GM12864 (cell line): ENCODE results near the gene SS18L1.

Source experiments
- DNase-seq: peaks from one replicate; pipeline ENCODE4 v3.0.0-alpha.2; 2011; ENCODE audit warnings: low read depth
- H3K4me3 ChIP-seq: 2 replicates; pipeline ENCODE4 v1.5.1; 2011; ENCODE audit warnings: mild to moderate bottlenecking, low read depth, low read length, control low read depth
- TF ChIP-seq, protein P1 (sequence below): IDR thresholded peaks from 2 replicates; pipeline ENCODE4 v1.5.1; 2011; ENCODE audit warnings: low read depth, mild to moderate bottlenecking, moderate library complexity, low read length, control low read depth, inconsistent platforms; ENCODE audit errors: missing control alignments

The SS18L1 gene

DNA sequence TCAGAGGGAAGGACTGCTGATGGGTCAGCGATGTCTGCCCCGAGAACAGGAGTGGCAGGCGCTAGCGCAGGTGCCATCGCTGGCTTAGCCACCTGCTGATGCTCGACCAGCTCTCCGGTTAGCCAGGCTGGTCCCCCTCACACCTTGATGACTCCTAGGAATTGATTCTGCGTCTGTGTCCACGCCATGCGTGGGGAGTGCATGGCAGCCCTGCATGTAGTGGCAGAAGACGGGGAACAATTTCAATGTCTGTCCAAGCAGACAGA lies 6.7 kb downstream of the SS18L1 start:
- DNase-seq: no peak
- no peak overlapping the region for H3K4me3 ChIP-seq
- TF ChIP-seq, protein P1, sequence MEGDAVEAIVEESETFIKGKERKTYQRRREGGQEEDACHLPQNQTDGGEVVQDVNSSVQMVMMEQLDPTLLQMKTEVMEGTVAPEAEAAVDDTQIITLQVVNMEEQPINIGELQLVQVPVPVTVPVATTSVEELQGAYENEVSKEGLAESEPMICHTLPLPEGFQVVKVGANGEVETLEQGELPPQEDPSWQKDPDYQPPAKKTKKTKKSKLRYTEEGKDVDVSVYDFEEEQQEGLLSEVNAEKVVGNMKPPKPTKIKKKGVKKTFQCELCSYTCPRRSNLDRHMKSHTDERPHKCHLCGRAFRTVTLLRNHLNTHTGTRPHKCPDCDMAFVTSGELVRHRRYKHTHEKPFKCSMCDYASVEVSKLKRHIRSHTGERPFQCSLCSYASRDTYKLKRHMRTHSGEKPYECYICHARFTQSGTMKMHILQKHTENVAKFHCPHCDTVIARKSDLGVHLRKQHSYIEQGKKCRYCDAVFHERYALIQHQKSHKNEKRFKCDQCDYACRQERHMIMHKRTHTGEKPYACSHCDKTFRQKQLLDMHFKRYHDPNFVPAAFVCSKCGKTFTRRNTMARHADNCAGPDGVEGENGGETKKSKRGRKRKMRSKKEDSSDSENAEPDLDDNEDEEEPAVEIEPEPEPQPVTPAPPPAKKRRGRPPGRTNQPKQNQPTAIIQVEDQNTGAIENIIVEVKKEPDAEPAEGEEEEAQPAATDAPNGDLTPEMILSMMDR: no peak

DNA sequence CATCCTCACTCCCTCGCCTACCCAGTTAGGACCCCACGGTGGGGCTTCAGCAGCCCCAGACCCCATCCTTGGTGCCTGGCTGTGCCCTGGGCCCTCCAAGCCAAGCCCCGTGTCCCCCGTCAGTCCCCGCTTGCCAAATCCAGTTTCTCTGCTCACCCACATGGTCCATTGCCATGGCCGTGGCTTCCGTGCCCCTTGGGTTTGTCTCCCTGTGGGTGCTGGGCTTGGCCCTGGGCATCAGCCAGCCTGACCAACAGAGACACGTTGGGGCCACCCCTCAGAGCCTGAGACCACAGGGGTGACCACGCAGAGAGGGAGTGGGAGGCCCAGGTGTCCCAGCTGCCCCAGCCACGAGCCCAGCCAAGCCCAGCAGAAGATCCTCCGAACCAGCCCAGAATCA lies 7.7 kb downstream of the SS18L1 start:
- TF ChIP-seq, protein P1: no peak
- no peak overlapping the region for H3K4me3 ChIP-seq
- no peak for DNase-seq

DNA sequence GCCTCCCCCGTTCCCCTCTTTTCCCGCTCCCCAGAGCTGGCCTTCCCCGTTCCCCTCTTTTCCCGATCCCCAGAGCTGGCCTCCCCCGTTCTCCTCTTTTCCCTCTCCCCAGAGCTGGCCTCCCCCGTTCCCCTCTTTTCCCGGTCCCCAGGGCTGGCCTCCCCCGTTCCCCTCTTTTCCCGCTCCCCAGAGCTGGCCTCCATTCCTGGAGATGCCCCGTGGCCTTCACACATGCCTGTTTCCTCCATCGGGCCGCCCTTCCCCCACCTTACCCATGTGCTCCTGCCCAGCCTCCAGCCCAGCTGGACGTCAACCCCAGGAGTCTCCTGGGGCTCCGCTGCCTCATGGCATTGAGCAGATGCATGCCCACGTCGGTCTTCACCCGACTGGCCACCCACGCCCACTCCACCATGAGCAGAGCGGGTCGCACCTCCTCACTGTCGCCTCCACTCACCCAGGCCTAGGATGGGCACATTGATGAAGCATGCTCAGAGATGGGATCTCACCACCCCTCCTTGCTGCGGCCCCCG lies 8.3 kb downstream of the SS18L1 start:
- H3K4me3 ChIP-seq: no peak overlapping the region
- DNase-seq: no peak
- TF ChIP-seq, protein P1: no peak

DNA sequence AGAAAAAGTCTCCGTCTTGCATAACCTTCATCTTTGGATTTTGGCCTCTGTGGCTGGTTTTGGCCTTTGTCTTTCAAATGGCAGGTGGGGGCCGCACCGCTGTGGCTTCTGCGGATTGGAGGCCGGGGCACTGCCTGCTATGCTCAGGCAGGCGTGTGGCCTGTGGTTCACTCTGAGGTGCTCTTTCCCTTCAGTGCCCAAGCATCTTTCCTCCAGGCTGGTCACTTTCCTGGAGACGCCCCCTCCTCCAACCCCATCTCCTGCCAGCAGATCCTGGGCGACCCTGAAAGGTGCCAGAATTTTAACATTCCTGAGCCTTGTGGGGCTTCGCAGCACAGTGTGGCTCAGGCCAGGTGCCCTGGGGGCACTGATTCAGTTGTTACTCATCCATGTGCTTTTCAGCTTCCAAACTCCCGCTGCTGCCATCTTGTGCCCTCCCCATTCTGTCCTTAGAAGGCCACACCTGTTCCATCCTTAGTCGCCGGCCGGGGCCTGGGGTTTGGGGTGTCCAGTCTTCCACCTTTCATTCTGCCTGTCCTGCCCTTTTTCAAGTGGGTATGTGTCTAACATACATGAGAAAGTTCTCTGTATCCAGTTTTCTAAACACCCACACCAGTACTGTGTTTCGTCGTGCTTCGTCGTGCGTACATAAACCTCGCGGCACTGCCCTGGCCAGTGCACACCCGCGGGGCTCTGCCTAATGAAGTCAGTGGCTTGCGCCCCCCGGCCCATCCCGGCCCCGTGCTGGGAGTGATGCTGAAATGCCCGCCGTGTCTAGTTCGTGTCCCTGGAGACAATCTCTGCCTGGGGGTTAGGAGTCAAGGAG lies 12.1 kb downstream of the SS18L1 start:
- no peak overlapping the region for H3K4me3 ChIP-seq
- no peak for DNase-seq
- TF ChIP-seq, protein P1: no peak

DNA sequence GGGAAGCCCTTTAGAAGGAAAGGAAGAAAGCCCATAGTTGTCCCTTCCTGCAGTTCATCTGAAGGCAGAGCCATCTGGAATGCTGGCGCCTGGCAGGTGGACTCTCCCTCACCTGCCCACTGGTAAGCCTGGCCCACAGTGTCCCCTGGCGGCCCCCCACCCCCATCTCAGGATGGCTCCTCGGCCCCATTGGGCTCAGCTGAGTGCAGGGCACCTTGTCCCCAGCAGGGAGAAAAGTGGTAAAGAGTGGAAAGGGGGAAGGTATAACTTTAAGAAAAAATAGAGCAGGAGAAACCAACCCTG lies 12.6 kb downstream of the SS18L1 start:
- H3K4me3 ChIP-seq: no peak overlapping the region
- no peak for DNase-seq
- TF ChIP-seq, protein P1: no peak

DNA sequence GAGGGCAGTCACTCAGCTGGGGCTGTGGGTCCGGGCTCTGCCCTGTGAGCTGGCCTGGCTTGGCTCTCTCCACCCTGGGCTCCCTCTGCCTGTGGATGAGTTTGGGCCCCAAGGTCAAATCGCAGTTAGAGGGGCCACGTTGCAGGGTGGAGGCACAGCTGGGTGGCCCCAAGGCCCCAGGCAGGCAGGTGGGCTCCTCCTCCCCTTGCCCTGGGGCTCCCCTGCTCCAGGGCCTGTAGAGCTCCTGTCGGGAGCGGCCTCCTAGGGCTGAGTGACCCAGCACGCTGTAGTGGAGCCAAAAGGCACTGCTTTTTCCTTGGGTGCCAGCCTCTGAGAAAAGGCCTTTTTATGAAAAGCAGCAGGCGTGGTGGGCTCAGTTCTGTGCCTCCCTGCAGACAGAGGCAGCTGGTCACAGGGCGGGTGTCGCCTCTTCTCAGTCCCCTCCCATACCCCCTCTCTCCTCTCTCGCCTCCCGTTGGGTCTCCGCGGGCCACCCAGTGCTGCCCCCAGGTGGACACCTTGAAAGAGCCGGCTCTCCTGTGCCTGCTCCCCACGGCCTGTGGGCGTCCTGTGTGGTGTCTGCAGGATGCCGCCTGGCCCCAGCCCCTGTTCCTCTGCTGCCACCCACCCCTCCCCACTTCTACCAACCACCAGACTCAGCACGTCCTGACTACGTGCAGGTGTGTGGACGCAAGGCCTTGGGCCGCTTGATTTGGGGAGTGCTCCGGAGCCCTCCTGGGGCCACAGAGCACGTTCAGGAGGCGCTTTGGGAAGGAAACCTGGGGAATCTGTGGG lies 13.2 kb downstream of the SS18L1 start:
- H3K4me3 ChIP-seq: no peak overlapping the region
- no peak for DNase-seq
- TF ChIP-seq, protein P1: peak; percentile 64
